PFSK-1 (cell line): ENCODE measurements around the gene SETD6.

ENCODE experiments used
- FOXP2 ChIP-seq: optimal IDR thresholded peaks from 2 replicates; pipeline ENCODE3; 2011; ENCODE audit warnings: borderline replicate concordance, control low read depth, inconsistent platforms; ENCODE audit not compliant: insufficient read depth; ENCODE audit errors: extremely low read length, extremely low read depth
- POLR2AphosphoS5 ChIP-seq: IDR thresholded peaks from 2 replicates; pipeline ENCODE4 v1.6.1; 2012; ENCODE audit warnings: low read depth, mild to moderate bottlenecking, control low read depth, low read length, moderate library complexity
- REST ChIP-seq, 2 experiments: IDR thresholded peaks; 2 replicates each; pipeline versions ENCODE4 v1.6.1 to v1.8.0; 2011 to 2012; ENCODE audit warnings: low read depth in 2 of 2, low read length in 2 of 2, control low read depth in 1 of 2, inconsistent platforms in 1 of 2, mild to moderate bottlenecking in 1 of 2, moderate library complexity in 1 of 2; ENCODE audit not compliant: insufficient read depth in 1 of 2
- SIN3A ChIP-seq: IDR thresholded peaks from 2 replicates; pipeline ENCODE4 v1.6.1; 2012; ENCODE audit warnings: mild to moderate bottlenecking, low read length, moderate library complexity, borderline replicate concordance; ENCODE audit not compliant: insufficient read depth
- TAF1 ChIP-seq: IDR thresholded peaks from 2 replicates; pipeline ENCODE4 v1.6.1; 2012; ENCODE audit warnings: low read length, control low read depth, borderline replicate concordance; ENCODE audit not compliant: insufficient read depth

- TF ChIP-seq SIN3A (no peak), REST (IDR thresholded peaks at IDR 0.05; ENCODE audit: insufficient read depth in 1 of 2, low read depth in 2 of 2, low read length in 2 of 2) (no peak), POLR2AphosphoS5 (no peak), FOXP2 (no peak), TAF1 (no peak)
Observed at GRCh38 chr16:58467905-58468304, 47.4 kb upstream of the SETD6 start.
